GM12872 (cell line): ENCODE results near the gene EEF1AKMT4.

ENCODE experiments used
- CTCF ChIP-seq: IDR thresholded peaks from 3 replicates; pipeline ENCODE4 v1.5.1; 2011; ENCODE audit warnings: low read depth, mild to moderate bottlenecking, low read length, moderate library complexity; ENCODE audit not compliant: insufficient read depth

Gene EEF1AKMT4

GRCh38 chr3:184261270-184261853, 11.9 kb downstream of the EEF1AKMT4 start, which contains the start of gene CAMK2N2:
TSS of gene CAMK2N2 (minus strand) at chr3:184261553. CDS start at chr3:184261285, 268 bp downstream.
- TF ChIP-seq CTCF, result no peak

GRCh38 chr3:184261854-184262763, 12.6 kb downstream of the EEF1AKMT4 start:
- TF ChIP-seq CTCF, result no peak

GRCh38 chr3:184262764-184263179, 13.3 kb downstream of the EEF1AKMT4 start:
- no peak for TF ChIP-seq CTCF

GRCh38 chr3:184272269-184272668, 22.8 kb downstream of the EEF1AKMT4 start:
- no peak for TF ChIP-seq CTCF

- no peak for TF ChIP-seq CTCF
These were observed 25.9 kb downstream of the EEF1AKMT4 start for GRCh38 chr3:184275381-184275701.

GRCh38 chr3:184275961-184276910, 26.8 kb downstream of the EEF1AKMT4 start, which contains the start of gene ECE2:
TSS of gene ECE2 (plus strand) at chr3:184276022. CDS start at chr3:184276154, 132 bp downstream.
- TF ChIP-seq CTCF, result no peak

GRCh38 chr3:184277366-184277765, 27.9 kb downstream of the EEF1AKMT4 start:
- TF ChIP-seq CTCF, result no peak
